ENCODE data around the gene ANP32A. TPM values are rescaled to one million over a fixed set of nuclear protein-coding genes. Genes with fewer than 3 reads are reported as not detected.
A peak's percentile ranks its signal among the peaks of the same experiment; 100 is the strongest.

Gene ANP32A
- total RNA-seq, 1 donor from 2014 or later = 248 TPM

DNA sequence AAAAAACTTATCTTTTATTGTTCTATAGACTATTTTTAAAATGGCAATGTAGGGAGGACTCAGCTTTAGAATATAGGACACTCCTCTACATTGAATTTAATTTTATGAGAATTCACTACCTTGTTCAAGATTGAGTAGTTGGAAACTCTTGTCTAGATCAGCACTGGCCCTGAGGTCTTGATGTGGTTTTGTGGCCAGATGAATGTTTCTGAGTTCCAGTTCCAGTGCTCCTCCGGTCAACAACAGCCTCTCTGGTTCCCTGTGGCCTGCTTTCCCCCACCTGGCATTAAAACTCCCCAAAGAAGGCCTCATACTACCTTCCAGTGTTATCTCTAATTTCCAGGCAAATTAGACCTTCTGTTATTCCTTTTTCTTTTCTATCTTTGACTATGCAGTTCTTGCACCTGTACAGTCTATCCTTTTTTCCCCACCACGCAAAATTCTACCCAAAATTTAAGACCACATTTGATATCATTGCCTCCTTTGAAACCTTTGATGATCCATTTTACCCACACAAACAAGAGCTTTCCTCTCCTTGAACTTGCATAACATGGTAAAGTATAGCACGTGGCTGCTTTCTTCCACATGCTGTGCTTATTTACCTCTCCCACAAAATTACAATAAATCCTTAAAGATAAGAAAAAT is 9.6 kb upstream of the ANP32A start:
- Mint-ChIP-seq H3K36me3 (ENCODE audit: low read depth, unreplicated experiment) (no peaks in the 10 kb centered on the region), H3K4me3 (ENCODE audit: unreplicated experiment) (no peak overlapping the region), H3K27me3 (ENCODE audit: unreplicated experiment) (no peaks in the 10 kb centered on the region), H3K4me1 (ENCODE audit: unreplicated experiment) (no peaks in the 10 kb centered on the region), H3K9me3 (ENCODE audit: unreplicated experiment) (no peaks in the 10 kb centered on the region), H3K27ac (ENCODE audit: unreplicated experiment) (no peak overlapping the region)
- TF ChIP-seq, protein P1, sequence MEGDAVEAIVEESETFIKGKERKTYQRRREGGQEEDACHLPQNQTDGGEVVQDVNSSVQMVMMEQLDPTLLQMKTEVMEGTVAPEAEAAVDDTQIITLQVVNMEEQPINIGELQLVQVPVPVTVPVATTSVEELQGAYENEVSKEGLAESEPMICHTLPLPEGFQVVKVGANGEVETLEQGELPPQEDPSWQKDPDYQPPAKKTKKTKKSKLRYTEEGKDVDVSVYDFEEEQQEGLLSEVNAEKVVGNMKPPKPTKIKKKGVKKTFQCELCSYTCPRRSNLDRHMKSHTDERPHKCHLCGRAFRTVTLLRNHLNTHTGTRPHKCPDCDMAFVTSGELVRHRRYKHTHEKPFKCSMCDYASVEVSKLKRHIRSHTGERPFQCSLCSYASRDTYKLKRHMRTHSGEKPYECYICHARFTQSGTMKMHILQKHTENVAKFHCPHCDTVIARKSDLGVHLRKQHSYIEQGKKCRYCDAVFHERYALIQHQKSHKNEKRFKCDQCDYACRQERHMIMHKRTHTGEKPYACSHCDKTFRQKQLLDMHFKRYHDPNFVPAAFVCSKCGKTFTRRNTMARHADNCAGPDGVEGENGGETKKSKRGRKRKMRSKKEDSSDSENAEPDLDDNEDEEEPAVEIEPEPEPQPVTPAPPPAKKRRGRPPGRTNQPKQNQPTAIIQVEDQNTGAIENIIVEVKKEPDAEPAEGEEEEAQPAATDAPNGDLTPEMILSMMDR (IDR thresholded peaks at IDR 0.05; ENCODE audit: unreplicated experiment) = no peak
- no peak for DNase-seq (ENCODE audit: low spot score)

DNA sequence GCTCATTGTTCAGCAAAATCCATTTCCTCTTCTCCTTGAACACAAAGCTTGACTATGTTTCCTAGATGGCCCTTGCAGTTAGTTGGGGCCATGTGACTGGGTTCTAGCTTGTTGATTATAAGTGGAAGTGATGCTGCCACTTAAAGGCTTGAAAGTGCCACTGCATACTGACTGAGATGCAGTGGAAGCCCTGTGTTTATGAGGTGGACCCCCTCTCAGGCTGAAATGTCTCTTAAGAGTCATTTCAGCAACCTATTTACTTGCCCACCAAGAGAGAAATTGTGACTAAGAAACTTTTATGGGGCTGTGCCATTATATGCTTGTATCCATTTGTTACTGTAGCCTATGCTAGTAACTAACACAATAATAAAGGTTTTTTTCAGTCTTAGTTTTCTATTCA is 8.4 kb upstream of the ANP32A start:
- Mint-ChIP-seq H3K27me3 (ENCODE audit: unreplicated experiment) (no peaks in the 10 kb centered on the region), H3K27ac (ENCODE audit: unreplicated experiment) (no peak overlapping the region), H3K36me3 (ENCODE audit: low read depth, unreplicated experiment) (no peaks in the 10 kb centered on the region), H3K4me1 (ENCODE audit: unreplicated experiment) (no peaks in the 10 kb centered on the region), H3K9me3 (ENCODE audit: unreplicated experiment) (no peaks in the 10 kb centered on the region), H3K4me3 (ENCODE audit: unreplicated experiment) (no peak overlapping the region)
- TF ChIP-seq, protein P1 (IDR thresholded peaks at IDR 0.05; ENCODE audit: unreplicated experiment) = no peak
- DNase-seq (ENCODE audit: low spot score) = peak; percentile 11

DNA sequence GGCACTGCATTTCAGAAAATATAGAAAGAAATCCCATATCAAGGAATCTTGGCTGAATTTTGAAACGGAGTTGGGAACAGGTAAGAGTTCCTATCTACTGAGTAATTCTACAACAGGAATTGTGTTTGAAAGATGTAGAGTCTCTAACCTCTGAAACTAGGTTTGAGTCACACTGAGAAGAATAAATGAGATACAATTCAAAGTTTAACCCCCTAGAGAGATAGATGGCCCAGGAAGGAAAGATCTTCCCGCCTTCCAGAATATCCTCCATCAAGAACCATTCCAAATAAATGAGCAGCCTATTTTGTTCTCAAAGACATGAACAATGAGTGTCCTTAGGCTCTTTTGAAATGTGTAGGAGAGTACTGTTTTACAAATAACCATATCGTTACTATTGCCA is 2.9 kb upstream of the ANP32A start:
- no peaks in the 10 kb centered on the region for H3K9me3 Mint-ChIP-seq (ENCODE audit: unreplicated experiment)
- H3K36me3 Mint-ChIP-seq (ENCODE audit: low read depth, unreplicated experiment) = peaks cover 4% of the 10 kb centered on the region
- peaks cover 10% of the 10 kb centered on the region for H3K27me3 Mint-ChIP-seq (ENCODE audit: unreplicated experiment)
- no peak overlapping the region for H3K27ac Mint-ChIP-seq (ENCODE audit: unreplicated experiment)
- TF ChIP-seq, protein P1 (IDR thresholded peaks at IDR 0.05; ENCODE audit: unreplicated experiment) = no peak
- DNase-seq (ENCODE audit: low spot score) = no peak
- H3K4me1 Mint-ChIP-seq (ENCODE audit: unreplicated experiment) = peaks cover 23% of the 10 kb centered on the region
- H3K4me3 Mint-ChIP-seq (ENCODE audit: unreplicated experiment) = no peak overlapping the region

DNA sequence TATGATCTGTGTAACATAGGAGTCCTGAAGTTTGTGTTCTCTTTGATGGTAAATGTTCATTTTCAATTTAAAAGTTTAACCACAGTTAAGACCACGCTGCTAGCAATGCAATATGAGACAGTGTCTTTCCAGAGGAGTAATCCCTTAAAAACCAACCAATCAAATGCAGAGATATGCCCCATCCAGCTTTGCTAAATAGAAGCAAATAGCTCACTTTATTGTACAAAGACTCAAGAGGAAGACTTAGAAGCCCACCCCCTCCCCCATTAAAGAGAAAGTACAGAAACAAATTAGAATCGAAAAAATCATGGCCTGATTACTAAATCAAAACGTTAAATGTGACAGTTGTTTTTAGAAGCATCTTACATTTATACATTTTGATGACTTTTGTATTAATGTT is 2.1 kb upstream of the ANP32A start:
- peaks cover 23% of the 10 kb centered on the region for H3K4me1 Mint-ChIP-seq (ENCODE audit: unreplicated experiment)
- H3K4me3 Mint-ChIP-seq (ENCODE audit: unreplicated experiment) = peak overlapping the region; percentile 32
- TF ChIP-seq, protein P1 (IDR thresholded peaks at IDR 0.05; ENCODE audit: unreplicated experiment) = no peak
- peaks cover 10% of the 10 kb centered on the region for H3K27me3 Mint-ChIP-seq (ENCODE audit: unreplicated experiment)
- DNase-seq (ENCODE audit: low spot score) = no peak
- no peak overlapping the region for H3K27ac Mint-ChIP-seq (ENCODE audit: unreplicated experiment)
- H3K9me3 Mint-ChIP-seq (ENCODE audit: unreplicated experiment) = no peaks in the 10 kb centered on the region
- H3K36me3 Mint-ChIP-seq (ENCODE audit: low read depth, unreplicated experiment) = peaks cover 4% of the 10 kb centered on the region

DNA sequence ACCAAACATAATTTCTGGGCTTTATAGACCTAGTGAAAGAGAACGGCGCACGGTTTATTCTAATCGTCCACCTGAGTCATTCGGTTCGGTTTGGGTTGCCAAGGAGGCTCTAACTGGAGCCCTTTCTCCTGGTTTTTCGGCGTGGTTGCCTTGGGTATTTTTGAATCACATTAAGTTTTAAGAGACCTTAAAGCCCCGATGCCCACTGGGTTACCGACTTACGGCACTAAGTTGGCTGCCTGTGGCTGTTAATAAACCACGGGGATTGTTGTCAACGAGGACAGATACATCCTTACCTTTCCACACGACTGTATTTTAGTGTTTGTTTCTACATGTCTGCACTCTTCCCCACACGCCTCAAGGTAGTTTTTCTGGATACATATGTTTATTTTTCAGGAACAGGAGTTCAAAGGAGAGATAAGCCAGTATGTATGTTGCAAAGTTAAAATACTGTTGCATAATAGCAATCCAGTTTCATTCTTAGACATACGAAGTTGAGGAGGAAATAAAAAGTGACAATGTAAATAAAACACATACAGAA is 1.2 kb upstream of the ANP32A start:
- peak overlapping the region; percentile 95 for H3K4me3 Mint-ChIP-seq (ENCODE audit: unreplicated experiment)
- no peaks in the 10 kb centered on the region for H3K9me3 Mint-ChIP-seq (ENCODE audit: unreplicated experiment)
- H3K36me3 Mint-ChIP-seq (ENCODE audit: low read depth, unreplicated experiment) = peaks cover 4% of the 10 kb centered on the region
- TF ChIP-seq, protein P1 (IDR thresholded peaks at IDR 0.05; ENCODE audit: unreplicated experiment) = no peak
- no peak for DNase-seq (ENCODE audit: low spot score)
- peak overlapping the region; percentile 88 for H3K27ac Mint-ChIP-seq (ENCODE audit: unreplicated experiment)
- peaks cover 15% of the 10 kb centered on the region for H3K27me3 Mint-ChIP-seq (ENCODE audit: unreplicated experiment)
- peaks cover 24% of the 10 kb centered on the region for H3K4me1 Mint-ChIP-seq (ENCODE audit: unreplicated experiment)

Data from endothelial cell (in vitro differentiated cells).